Fibroblast of lung (primary cell): ENCODE data around the gene UFC1.

ENCODE experiments used
- EZH2 ChIP-seq: IDR thresholded peaks from 2 replicates; pipeline ENCODE4 v1.5.1; 2012; ENCODE audit warnings: low read length, control low read depth, mild to moderate bottlenecking; ENCODE audit errors: missing control alignments
- TF ChIP-seq, protein P1 (sequence below), 2 donors: IDR thresholded peaks in 1 of 2; conservative IDR thresholded peaks in 1 of 2; 1 replicate in 1 of 2; 2 replicates in 1 of 2; pipeline ENCODE4 v1.5.1; 2011 to 2012; ENCODE audit warnings: low read length in 2 of 2, control low read depth in 1 of 2, inconsistent platforms in 1 of 2, low read depth in 1 of 2, mild to moderate bottlenecking in 1 of 2

DNA sequence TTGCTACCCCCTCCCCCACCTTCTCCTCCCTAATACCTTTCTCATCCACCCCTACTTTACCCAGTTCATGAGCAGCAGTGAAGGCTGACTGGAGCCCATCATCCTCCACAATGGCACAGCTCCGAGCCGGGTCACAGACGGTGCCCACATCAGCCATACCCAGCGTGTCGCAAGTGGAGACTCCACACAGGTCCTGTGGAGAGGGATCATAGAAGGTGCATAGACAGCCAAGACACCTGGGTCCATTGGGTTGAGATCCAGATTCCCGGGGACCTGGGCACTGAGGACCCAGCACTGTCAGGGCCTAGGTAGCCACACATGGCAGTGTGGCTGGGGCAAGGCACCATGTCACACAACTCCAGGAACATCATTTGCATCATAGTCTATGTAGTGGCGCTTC is 42.3 kb downstream of the UFC1 start:
- TF ChIP-seq EZH2: no peak
- TF ChIP-seq, protein P1, sequence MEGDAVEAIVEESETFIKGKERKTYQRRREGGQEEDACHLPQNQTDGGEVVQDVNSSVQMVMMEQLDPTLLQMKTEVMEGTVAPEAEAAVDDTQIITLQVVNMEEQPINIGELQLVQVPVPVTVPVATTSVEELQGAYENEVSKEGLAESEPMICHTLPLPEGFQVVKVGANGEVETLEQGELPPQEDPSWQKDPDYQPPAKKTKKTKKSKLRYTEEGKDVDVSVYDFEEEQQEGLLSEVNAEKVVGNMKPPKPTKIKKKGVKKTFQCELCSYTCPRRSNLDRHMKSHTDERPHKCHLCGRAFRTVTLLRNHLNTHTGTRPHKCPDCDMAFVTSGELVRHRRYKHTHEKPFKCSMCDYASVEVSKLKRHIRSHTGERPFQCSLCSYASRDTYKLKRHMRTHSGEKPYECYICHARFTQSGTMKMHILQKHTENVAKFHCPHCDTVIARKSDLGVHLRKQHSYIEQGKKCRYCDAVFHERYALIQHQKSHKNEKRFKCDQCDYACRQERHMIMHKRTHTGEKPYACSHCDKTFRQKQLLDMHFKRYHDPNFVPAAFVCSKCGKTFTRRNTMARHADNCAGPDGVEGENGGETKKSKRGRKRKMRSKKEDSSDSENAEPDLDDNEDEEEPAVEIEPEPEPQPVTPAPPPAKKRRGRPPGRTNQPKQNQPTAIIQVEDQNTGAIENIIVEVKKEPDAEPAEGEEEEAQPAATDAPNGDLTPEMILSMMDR (conservative IDR thresholded peaks at IDR 0.05 in 1 of 2, IDR thresholded peaks at IDR 0.05 in 1 of 2; ENCODE audit: low read depth in 1 of 2, low read length in 2 of 2): no peak
